GM12874 (cell line): ENCODE data around the gene ZFX.

ENCODE experiments used
- TF ChIP-seq, protein P1 (sequence below): IDR thresholded peaks from 2 replicates; pipeline ENCODE4 v1.5.1; 2011; ENCODE audit warnings: low read depth, mild to moderate bottlenecking, control low read depth, low read length, moderate library complexity; ENCODE audit not compliant: insufficient read depth

The ZFX gene

DNA sequence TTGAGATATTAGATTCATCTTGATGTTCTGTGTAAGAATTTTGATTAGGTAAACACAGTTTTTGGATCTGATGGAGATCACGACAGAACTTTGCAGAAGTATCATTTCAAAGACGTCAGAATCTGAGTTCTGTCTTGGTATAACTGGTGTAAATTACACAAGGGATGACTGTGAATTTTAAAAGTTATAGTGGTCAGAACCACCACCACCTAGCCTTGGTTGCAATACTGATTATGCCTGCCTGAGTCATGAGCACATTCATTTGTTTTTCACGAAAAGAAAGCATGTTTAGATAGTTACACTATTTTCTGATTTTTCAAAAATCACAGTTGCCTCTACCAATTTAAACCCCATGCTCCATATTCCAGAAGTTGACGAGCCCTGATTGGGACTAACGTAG, 54.8 kb downstream of the ZFX start:
- TF ChIP-seq, protein P1, sequence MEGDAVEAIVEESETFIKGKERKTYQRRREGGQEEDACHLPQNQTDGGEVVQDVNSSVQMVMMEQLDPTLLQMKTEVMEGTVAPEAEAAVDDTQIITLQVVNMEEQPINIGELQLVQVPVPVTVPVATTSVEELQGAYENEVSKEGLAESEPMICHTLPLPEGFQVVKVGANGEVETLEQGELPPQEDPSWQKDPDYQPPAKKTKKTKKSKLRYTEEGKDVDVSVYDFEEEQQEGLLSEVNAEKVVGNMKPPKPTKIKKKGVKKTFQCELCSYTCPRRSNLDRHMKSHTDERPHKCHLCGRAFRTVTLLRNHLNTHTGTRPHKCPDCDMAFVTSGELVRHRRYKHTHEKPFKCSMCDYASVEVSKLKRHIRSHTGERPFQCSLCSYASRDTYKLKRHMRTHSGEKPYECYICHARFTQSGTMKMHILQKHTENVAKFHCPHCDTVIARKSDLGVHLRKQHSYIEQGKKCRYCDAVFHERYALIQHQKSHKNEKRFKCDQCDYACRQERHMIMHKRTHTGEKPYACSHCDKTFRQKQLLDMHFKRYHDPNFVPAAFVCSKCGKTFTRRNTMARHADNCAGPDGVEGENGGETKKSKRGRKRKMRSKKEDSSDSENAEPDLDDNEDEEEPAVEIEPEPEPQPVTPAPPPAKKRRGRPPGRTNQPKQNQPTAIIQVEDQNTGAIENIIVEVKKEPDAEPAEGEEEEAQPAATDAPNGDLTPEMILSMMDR: no peak

DNA sequence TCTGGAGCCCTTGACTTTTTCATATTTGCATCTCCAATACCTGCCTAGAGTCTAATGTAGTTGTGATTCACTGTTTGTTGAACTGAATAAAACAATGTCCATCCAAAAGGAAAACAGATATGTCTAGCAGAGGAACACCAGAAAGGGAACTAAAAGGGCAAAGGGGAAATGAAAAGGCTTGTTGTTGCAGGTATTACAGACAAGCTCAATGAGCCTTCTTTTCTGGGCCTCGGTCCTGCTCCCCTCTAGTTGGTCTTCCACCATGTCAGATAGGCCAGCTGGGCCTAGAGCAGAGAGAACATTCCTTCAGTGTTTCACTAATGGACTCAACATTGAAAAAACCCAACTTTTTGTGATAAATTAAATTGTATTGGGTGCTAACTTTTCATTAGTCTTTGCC, 55.4 kb downstream of the ZFX start:
- TF ChIP-seq, protein P1: no peak

DNA sequence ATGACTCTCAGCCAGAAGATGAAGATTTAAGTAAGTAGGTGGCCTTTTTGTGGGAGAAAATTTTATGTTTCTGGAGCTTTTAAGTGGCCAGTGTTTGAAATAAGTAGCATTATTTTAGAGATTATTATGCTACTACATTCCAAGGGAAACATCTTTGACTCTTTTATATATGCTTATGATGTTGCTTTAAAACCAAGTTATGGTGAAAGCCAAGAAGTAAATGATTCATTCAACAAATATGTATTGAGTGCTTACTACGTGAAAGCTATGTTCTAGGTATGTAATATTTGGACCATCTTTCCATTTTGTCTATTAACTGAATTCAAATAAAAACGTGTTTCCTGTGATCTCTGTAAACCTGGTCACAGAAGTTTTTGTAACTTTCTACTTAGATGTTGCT, 58.3 kb downstream of the ZFX start:
- TF ChIP-seq, protein P1: no peak

DNA sequence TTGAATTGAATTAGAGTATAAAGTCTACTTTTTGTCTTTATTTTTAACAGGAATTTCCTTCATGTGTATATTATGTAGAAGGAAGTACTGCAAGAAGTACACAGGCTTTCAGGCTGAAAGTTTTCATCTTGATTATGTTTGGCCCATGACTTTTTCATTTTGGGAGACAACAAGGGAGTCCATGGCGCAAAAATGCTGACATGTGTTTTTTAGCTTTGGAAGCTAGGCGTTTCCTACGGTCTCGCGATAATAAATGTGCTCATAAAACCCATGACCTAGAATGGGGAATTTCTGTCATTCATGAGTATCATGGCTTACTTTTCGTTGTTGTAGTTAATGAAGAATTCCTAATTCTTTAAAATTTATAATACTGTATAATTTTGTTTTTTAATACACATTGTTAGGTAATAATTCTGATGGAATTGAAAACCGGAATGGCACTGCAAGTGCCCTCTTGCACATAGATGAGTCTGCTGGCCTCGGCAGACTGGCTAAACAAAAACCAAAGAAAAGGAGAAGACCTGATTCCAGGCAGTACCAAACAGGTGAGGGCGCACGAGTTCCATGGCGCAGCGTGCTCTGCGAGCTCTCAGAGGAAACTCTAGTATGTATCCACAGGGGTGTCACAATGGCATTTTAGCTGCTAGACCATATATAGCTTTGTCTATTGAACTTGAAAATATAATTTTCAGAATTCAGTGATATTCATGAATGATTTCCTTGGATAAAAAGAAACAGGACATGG, 59.1 kb downstream of the ZFX start:
- TF ChIP-seq, protein P1: no peak

DNA sequence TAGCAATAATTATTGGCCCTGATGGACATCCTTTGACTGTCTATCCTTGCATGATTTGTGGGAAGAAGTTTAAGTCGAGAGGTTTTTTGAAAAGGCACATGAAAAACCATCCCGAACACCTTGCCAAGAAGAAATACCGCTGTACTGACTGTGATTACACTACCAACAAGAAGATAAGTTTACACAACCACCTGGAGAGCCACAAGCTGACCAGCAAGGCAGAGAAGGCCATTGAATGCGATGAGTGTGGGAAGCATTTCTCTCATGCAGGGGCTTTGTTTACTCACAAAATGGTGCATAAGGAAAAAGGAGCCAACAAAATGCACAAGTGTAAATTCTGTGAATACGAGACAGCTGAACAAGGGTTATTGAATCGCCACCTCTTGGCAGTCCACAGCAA, 60.7 kb downstream of the ZFX start:
- TF ChIP-seq, protein P1: no peak

DNA sequence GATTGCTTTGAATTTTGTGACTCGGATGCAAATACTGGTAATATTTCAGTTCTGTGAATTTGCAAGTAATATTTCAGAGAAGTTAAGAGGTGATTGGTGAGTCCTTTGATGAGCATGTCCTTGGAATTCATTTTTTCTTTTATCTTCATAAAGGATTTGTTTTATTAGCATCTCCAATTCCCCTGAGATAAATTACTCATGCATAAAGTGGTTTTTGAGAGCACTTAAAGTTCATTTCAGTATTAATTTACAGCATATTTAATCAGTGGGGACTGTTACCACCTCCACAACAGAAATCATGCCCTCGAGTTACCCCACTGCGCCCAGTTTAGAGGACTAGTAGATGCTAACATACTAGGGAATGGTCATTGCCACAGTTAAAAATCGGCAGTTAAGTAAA, 65.0 kb downstream of the ZFX start:
- TF ChIP-seq, protein P1: no peak

DNA sequence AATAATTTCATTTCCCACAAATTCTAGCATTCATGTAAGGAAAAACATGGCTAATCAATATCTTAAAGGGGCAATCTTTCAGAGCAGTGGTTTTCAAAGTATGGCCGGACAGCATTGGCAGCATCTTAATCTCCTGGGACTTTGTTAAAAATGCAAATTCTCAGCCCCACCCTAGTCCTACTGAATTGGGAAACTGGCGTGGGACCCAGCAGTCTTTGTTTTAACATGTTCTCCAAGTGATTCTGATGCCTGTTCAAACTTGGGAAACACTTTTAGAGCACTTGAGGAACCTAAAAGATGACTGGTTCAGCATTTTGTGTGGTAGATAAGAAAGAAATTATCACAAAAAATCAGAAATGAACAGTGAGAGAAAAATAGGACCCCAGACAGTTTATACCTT, 65.7 kb downstream of the ZFX start:
- TF ChIP-seq, protein P1: no peak
